ENCODE results near the gene ADAMTS14.

The ADAMTS14 gene

DNA sequence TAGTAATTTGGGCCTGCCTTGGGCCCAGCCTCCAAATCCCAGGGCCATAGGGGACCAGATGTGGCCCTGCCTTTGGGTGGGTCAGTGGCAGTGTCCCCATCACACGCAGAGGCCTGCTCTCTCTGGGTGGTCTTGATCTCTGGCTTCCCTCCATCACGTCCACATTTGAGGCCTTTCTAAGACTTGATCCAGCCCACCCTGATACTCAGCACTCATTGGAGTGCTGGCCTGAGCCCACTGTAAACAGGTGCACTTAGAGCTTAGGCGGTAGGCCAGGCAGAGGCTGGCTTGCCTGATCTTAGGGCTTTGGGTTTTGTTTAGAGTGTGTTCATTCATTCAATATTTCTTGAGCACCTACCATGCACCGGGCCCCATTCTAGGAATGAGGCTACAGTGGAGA is 60.3 kb downstream of the ADAMTS14 start:
- DNase-seq (ENCODE audit: low spot score): no peak

DNA sequence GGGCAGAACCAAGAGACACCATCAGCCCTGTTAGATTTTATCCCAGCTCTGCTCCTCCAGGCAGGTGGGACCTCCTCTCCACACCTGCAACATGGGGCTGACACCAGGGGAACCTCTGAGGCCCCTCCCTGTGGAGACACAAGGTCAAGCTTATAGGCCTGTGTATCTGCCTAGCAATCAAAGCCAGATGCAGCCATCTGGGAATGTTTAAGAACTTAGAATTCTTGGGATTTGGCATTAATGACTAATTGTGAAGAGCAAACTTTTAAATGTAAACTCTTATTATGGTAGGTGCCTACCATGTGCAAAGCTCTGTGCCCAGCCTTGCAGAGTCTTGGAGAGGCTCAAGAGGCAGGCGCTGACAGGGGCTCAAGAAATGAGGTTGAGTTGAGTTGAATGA is 60.7 kb downstream of the ADAMTS14 start:
- DNase-seq (ENCODE audit: low spot score): peak; percentile 53

DNA sequence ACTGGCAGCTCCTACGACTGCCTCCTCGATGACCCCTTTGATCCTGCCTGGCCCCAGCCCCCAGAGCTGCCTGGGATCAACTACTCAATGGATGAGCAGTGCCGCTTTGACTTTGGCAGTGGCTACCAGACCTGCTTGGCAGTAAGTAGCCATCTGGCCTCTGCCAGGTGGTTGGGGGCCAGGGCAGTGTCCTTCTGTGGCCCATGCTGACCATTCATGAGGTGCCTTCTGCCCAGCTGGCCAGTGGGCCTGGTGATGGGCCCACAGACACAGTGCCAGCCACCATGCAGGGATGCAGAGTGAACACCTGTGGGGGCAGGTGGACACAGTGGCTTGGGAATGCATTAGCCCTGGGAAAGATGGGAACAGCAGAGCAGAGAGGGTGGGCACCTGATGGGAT is 62.9 kb downstream of the ADAMTS14 start:
- no peak for DNase-seq (ENCODE audit: low spot score)

GRCh38 chr10:70736525-70736924 is 64.2 kb downstream of the ADAMTS14 start:
- no peak for DNase-seq (ENCODE audit: low spot score)

DNA sequence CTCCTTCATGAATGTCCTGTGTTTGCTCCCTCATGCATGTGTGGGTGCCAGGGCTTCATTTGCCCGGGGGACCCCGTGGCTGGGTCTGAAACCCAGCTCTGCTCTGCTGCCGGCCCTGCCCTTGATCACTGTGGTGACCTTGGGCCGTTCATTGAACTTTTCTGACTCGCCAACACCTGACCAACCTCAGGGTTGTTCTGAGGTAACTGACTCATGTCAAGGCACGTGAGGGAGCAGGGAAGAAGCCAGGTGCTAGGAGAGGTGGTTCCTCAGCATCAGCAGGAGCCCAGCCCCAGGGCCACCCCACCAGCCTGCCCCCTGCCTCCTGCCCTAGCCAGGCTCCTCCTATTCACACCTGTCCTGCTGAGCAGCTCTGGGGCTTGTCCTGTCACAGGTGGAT is 64.9 kb downstream of the ADAMTS14 start:
- DNase-seq (ENCODE audit: low spot score): no peak

GRCh38 chr10:70738006-70738760 is 65.9 kb downstream of the ADAMTS14 start:
- no peak for DNase-seq (ENCODE audit: low spot score)

DNA sequence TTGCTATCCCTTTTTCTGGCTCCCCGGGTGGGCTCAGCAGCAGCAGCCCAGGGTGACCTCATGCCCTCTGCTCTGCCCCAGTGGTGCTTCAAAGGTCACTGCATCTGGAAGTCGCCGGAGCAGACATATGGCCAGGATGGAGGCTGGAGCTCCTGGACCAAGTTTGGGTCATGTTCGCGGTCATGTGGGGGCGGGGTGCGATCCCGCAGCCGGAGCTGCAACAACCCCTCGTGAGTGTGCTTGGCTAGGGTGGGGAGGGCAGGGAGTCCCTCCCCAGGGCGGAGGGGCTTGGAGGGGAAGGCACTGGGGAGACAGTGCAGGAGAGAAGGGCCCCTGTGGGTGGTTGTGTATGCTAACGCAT is 66.4 kb downstream of the ADAMTS14 start:
- no peak for DNase-seq (ENCODE audit: low spot score)

DNA sequence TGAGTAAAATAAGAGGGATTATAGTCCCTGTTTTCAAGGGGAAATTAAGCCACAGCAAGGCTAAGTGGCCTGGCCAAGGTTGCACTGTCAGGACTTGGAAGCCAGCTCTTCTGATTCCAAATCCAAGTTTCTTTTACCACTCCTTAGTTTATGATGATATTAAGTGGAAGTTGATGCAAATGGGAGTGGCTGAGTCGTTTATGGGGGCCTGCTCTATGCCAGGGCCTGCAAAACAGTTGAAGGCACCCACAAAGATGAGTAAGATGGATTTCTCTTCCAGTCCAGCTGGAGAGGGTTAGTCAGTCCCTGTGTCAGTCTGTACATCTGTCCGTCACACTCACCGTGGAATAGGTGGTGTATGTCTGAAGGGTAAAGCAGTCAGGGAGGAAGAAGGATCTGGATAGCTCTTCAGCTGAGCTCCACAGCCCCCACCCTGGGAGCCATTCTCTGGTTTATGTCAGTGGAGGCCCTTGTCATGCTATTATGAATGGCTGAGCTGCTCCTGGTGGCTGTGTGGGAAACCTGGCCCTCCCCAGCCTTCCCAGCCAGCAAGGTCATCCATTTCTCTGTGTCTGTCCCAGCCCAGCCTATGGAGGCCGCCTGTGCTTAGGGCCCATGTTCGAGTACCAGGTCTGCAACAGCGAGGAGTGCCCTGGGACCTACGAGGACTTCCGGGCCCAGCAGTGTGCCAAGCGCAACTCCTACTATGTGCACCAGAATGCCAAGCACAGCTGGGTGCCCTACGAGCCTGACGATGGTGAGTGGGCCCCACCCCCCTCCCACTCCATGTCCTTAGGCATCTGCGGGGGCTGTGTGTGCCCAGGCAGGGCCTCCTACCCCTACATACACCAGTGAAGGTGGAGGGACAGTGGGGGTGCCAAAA is 68.3 kb downstream of the ADAMTS14 start:
- no peak for DNase-seq (ENCODE audit: low spot score)

- DNase-seq (ENCODE audit: low spot score): peak; percentile 83
Measured at GRCh38 chr10:70742537-70743429, 70.5 kb downstream of the ADAMTS14 start.

- no peak for DNase-seq (ENCODE audit: low spot score)
Measured at GRCh38 chr10:70743430-70743788, 71.1 kb downstream of the ADAMTS14 start.

DNA sequence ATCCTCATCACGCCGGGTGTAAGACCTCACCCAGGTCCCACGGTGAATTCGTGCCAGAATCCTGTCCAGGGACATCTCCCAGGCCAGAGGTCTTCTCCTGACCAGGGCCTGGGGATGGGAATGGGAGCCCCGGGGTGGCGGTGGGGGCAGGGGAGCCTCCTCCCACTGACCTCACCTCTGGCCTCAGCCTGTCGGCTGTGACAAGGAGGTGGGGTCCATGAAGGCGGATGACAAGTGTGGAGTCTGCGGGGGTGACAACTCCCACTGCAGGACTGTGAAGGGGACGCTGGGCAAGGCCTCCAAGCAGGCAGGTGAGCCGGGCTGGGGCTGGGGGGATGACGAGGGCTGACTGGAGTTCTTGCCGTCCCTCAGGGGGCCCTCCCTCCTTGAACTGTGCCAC is 71.6 kb downstream of the ADAMTS14 start:
- no peak for DNase-seq (ENCODE audit: low spot score)

GRCh38 chr10:70744617-70745143 is 72.4 kb downstream of the ADAMTS14 start:
- DNase-seq (ENCODE audit: low spot score): no peak

GRCh38 chr10:70745555-70745954 is 73.2 kb downstream of the ADAMTS14 start:
- DNase-seq (ENCODE audit: low spot score): no peak

- no peak for DNase-seq (ENCODE audit: low spot score)
Measured at GRCh38 chr10:70747192-70747965, 75.1 kb downstream of the ADAMTS14 start.

DNA sequence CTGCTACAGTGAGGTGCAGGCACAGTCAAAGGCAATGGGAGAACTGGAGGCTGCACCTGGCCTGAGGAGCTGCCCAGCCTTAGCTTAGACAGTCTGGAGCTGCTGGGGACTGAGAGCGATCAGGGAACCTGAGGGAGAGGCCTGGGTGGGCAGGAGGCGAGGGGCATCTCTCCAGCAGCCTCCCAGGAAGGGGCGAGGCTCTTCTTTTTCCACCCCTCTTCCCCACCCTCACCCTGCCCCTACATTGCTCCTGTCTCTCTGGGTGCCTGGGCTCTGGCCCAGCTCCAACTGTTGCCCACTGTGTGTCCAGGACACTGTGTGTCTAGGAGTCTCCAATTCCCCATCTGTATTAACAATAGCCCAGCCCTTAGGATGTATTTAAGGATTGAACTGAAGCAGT is 76.0 kb downstream of the ADAMTS14 start:
- DNase-seq (ENCODE audit: low spot score): no peak

DNA sequence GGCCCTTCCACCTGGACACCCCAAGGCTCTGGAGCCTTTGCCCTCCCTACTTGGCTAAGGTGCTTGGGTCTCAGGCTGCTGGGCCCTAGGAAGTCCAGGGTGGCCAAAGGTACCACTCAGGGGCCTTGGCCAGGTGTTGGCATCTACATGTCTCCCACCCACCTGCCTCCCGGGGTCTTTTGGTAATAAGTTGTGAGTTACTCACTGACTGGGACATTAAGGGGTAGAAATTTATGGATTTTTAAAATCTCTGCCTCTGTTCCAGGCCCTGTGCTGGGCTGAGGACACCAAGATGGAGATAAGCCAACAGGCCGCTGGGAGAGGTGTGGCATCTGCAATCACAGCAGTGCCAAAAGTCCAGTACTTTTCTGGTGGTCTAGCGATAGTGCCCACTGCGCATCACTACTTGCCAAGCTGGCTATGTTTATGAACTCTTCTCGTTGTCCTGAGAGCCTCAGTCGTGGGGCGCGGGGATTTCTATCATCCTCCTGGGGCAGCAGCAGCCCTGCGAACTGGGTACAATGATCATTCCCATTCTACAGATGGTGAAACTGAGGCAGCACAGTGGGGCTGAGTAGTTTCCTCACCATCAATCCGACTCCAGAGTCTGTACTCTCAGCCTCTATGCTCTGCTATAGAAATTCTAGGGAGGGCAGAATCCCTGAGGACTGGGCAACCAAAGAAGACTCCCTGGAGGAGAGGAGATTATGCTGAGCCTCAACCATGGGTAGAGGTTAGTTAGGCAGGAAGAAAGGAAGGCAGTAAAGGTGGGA is 76.7 kb downstream of the ADAMTS14 start:
- DNase-seq (ENCODE audit: low spot score): no peak

- no peak for DNase-seq (ENCODE audit: low spot score)
Measured at GRCh38 chr10:70749756-70750155, 77.5 kb downstream of the ADAMTS14 start.

DNA sequence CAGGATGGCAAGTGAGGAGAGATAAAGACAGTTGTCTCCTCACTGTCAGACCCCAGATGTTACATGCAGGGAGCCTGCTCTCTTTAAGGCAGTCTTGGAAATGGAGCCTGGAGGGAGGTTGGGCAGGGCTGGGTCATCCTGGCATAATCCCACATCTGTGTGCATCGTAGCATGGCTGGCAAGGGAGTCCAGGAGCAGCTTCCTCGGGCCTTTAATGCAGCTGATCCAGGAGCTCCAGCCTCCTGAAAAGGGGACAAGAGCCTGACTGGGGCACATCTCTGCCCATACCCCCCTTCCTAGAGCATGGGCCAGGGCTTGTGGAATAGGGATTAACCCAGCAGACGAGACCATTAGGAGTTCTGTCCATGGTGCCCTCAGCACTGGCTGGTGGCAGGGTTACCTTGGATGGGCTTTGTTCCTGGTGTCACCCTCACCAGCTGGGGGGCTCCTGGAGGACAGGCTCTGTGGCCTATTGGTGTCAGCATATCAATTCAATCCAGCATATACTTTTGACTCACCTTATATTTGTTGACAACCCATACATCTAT is 77.9 kb downstream of the ADAMTS14 start:
- DNase-seq (ENCODE audit: low spot score): no peak

DNA sequence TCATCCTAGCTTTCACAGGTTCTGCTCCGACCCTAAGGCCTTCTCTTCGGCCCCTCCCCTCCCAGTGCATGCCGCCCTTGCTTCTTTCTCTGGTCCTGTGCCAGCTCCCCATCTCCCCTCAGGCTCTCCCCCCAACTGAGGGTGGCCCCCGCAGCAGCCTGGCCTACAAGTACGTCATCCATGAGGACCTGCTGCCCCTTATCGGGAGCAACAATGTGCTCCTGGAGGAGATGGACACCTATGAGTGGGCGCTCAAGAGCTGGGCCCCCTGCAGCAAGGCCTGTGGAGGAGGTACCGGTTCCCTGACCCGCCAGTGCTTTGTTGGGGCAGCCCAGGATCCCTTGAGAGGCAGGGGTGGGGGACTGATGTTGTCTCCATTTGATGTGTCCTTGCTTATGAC is 79.0 kb downstream of the ADAMTS14 start:
- no peak for DNase-seq (ENCODE audit: low spot score)

- DNase-seq (ENCODE audit: low spot score): no peak
Measured at GRCh38 chr10:70751991-70752390, 79.7 kb downstream of the ADAMTS14 start.
